Measurements from ENCODE around the gene LDAH.

- no peak for TF ChIP-seq YY1 (IDR thresholded peaks at IDR 0.05; ENCODE audit: insufficient read depth, insufficient read length)
- no peak for TF ChIP-seq ZNF274 (IDR thresholded peaks at IDR 0.05; ENCODE audit: low read depth, low read length)
- no peak for TF ChIP-seq SUZ12 (IDR thresholded peaks at IDR 0.05; ENCODE audit: extremely low read depth, insufficient read depth, insufficient read length)
Observed at GRCh38 chr2:20640411-20641122, 182.3 kb downstream of the LDAH start.

Data from NT2/D1 (cell line).